ENCODE results near the gene CEP128. TPM values are rescaled to one million over a fixed set of nuclear protein-coding genes. Genes with fewer than 3 reads are reported as not detected.

Gene CEP128
- total RNA-seq, 4 donors from 2014 or later = 1.9 to 9.7 (median 4.0) TPM

GRCh38 chr14:80536456-80536855 lies 405.1 kb downstream of the CEP128 start:
- H3K9me3 ChIP-seq = peaks cover 0 to 4% of the 10 kb centered on the region in 2 donors
- in situ Hi-C loops (cut with MboI; ENCODE audit: low pct_ligation_motif_present in 1 of 4, low pct_unique_long_range_greater_than_20kb in 1 of 4, low sequenced_read_pairs in 3 of 4) = no loop called here
- no peak for TF ChIP-seq POLR2AphosphoS5 (IDR thresholded peaks at IDR 0.05)
- no peak for TF ChIP-seq EP300 (IDR thresholded peaks at IDR 0.05; ENCODE audit: low read depth)
- TF ChIP-seq POLR2A (IDR thresholded peaks at IDR 0.05) = no peak
- TF ChIP-seq, protein P1, sequence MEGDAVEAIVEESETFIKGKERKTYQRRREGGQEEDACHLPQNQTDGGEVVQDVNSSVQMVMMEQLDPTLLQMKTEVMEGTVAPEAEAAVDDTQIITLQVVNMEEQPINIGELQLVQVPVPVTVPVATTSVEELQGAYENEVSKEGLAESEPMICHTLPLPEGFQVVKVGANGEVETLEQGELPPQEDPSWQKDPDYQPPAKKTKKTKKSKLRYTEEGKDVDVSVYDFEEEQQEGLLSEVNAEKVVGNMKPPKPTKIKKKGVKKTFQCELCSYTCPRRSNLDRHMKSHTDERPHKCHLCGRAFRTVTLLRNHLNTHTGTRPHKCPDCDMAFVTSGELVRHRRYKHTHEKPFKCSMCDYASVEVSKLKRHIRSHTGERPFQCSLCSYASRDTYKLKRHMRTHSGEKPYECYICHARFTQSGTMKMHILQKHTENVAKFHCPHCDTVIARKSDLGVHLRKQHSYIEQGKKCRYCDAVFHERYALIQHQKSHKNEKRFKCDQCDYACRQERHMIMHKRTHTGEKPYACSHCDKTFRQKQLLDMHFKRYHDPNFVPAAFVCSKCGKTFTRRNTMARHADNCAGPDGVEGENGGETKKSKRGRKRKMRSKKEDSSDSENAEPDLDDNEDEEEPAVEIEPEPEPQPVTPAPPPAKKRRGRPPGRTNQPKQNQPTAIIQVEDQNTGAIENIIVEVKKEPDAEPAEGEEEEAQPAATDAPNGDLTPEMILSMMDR (IDR thresholded peaks at IDR 0.05) = no peak
- H3K27me3 ChIP-seq = no peaks in the 10 kb centered on the region
- no peaks in the 10 kb centered on the region for H3K36me3 ChIP-seq
- H3K4me1 ChIP-seq = no peaks in the 10 kb centered on the region
- H3K27ac ChIP-seq = no peak overlapping the region
- DNase-seq = no peak
- WGBS, 2 donors (ENCODE audit: low coverage in 1 of 2) = 78 to 82% methylated on average over 2 to 4 of the region's 4 CpGs
- intact Hi-C loops (cut with DNase I; ENCODE audit: low total_unique reads) = no loop called here
- H3K4me3 ChIP-seq = no peak overlapping the region

GRCh38 chr14:80535171-80535570 lies 406.4 kb downstream of the CEP128 start:
- in situ Hi-C loops (cut with MboI; ENCODE audit: low pct_ligation_motif_present in 1 of 4, low pct_unique_long_range_greater_than_20kb in 1 of 4, low sequenced_read_pairs in 3 of 4) = no loop called here
- H3K36me3 ChIP-seq = no peaks in the 10 kb centered on the region
- no peak overlapping the region for H3K27ac ChIP-seq
- H3K9me3 ChIP-seq = peaks cover 0 to 4% of the 10 kb centered on the region in 2 donors
- H3K4me3 ChIP-seq = no peak overlapping the region
- DNase-seq = no peak
- WGBS, 2 donors (ENCODE audit: low coverage in 1 of 2) = 63 to 76% methylated on average over 3 to 4 of the region's 4 CpGs
- H3K27me3 ChIP-seq = no peaks in the 10 kb centered on the region
- H3K4me1 ChIP-seq = no peaks in the 10 kb centered on the region
- intact Hi-C loops (cut with DNase I; ENCODE audit: low total_unique reads) = no loop called here
- TF ChIP-seq POLR2AphosphoS5 (IDR thresholded peaks at IDR 0.05) (no peak), POLR2A (IDR thresholded peaks at IDR 0.05) (no peak), EP300 (IDR thresholded peaks at IDR 0.05; ENCODE audit: low read depth) (no peak)
- TF ChIP-seq, protein P1 (IDR thresholded peaks at IDR 0.05) = no peak

GRCh38 chr14:80523518-80524117 lies 417.9 kb downstream of the CEP128 start:
- no peaks in the 10 kb centered on the region for H3K4me1 ChIP-seq
- H3K27ac ChIP-seq = no peak overlapping the region
- H3K36me3 ChIP-seq = no peaks in the 10 kb centered on the region
- no peaks in the 10 kb centered on the region for H3K27me3 ChIP-seq
- H3K9me3 ChIP-seq = no peaks in the 10 kb centered on the region
- intact Hi-C loops (cut with DNase I; ENCODE audit: low total_unique reads) = no loop called here
- DNase-seq = no peak
- no peak for TF ChIP-seq POLR2A (IDR thresholded peaks at IDR 0.05)
- no peak for TF ChIP-seq EP300 (IDR thresholded peaks at IDR 0.05; ENCODE audit: low read depth)
- TF ChIP-seq POLR2AphosphoS5 (IDR thresholded peaks at IDR 0.05) = no peak
- TF ChIP-seq, protein P1 (IDR thresholded peaks at IDR 0.05) = no peak
- H3K4me3 ChIP-seq = no peak overlapping the region
- in situ Hi-C loops (cut with MboI; ENCODE audit: low pct_ligation_motif_present in 1 of 4, low pct_unique_long_range_greater_than_20kb in 1 of 4, low sequenced_read_pairs in 3 of 4) = no loop called here

DNA sequence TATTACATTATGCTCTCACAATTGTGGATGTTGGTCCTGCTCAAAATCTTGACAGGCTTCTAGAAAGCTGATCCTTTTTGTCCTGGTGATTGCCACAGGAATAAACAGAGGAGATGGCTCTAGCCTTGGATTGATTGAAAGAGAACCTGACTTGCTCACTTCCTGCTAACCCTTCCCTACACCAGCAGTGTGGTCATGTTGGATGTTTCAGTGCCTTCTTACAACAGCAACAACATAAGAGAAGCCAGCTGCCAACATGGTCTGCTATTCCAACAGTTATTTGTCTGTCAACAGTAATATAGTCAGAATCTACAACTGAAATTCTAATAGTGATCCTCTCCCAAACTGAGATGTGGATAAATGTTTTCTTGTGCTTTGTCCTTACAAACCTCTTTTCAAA lies 418.6 kb downstream of the CEP128 start:
- intact Hi-C loops (cut with DNase I; ENCODE audit: low total_unique reads) (no loop called here), in situ Hi-C loops (cut with MboI; ENCODE audit: low pct_ligation_motif_present in 1 of 4, low pct_unique_long_range_greater_than_20kb in 1 of 4, low sequenced_read_pairs in 3 of 4) (no loop called here)
- H3K36me3 ChIP-seq = no peaks in the 10 kb centered on the region
- H3K27me3 ChIP-seq = no peaks in the 10 kb centered on the region
- no peak for DNase-seq
- no peak overlapping the region for H3K4me3 ChIP-seq
- H3K27ac ChIP-seq = no peak overlapping the region
- TF ChIP-seq, protein P1 (IDR thresholded peaks at IDR 0.05) = no peak
- TF ChIP-seq POLR2AphosphoS5 (IDR thresholded peaks at IDR 0.05) = no peak
- TF ChIP-seq EP300 (IDR thresholded peaks at IDR 0.05; ENCODE audit: low read depth) = no peak
- TF ChIP-seq POLR2A (IDR thresholded peaks at IDR 0.05) = no peak
- H3K9me3 ChIP-seq = no peaks in the 10 kb centered on the region
- no peaks in the 10 kb centered on the region for H3K4me1 ChIP-seq

All from transverse colon (tissue), 4 donors.